H1 (cell line): ENCODE measurements around the gene SGPP2. TPM values are rescaled to one million over a fixed set of nuclear protein-coding genes. Genes with fewer than 3 reads are reported as not detected.

Experiments
- CTCF ChIA-PET: fragments of 300-600 bp; sonication (Branson Sonifier 250); formaldehyde crosslinking; loops from one replicate; lab custom pipeline; 2021; ENCODE audit not compliant: partially characterized antibody; lab: Charles Lee
- POLR2A ChIA-PET: fragments of 300-600 bp; sonication (Branson Sonifier 250); formaldehyde crosslinking; loops from one replicate; lab custom pipeline; 2021; ENCODE audit warnings: inconsistent platforms; ENCODE audit not compliant: partially characterized antibody; lab: Charles Lee
- DNase-seq, 2 experiments: peaks; one replicate each; pipeline versions ENCODE4 v3.0.0 to v3.0.0-alpha.2; 2010 to 2022; ENCODE audit warnings: low spot score in 2 of 2, low read depth in 1 of 2, mixed read lengths in 1 of 2
- FAIRE-seq: peaks from 2 replicates; lab custom pipeline; 2011; peaks lifted over from hg19 to GRCh38; lab: Jason Lieb, UNC
- H2AFZ ChIP-seq: 2 replicates; pipeline ENCODE4 v1.8.1; 2012; ENCODE audit warnings: low read length, inconsistent platforms
- H2AK5ac ChIP-seq: 2 replicates; pipeline ENCODE4 v1.6.1; 2013; ENCODE audit warnings: low read depth, low read length
- H2BK120ac ChIP-seq: replicated peaks from 2 replicates; pipeline ENCODE3; 2013; ENCODE audit warnings: low read depth, low read length, inconsistent platforms
- H2BK12ac ChIP-seq: 2 replicates; pipeline ENCODE4 v1.6.1; 2013; ENCODE audit warnings: low read depth, low read length
- H2BK15ac ChIP-seq: 2 replicates; pipeline ENCODE4 v1.6.1; 2013; ENCODE audit warnings: low read length
- H2BK20ac ChIP-seq: 2 replicates; pipeline ENCODE4 v1.6.1; 2013; ENCODE audit warnings: low read length
- H2BK5ac ChIP-seq: 2 replicates; pipeline ENCODE4 v1.6.1; 2013; ENCODE audit warnings: low read depth, low read length
- H3K14ac ChIP-seq: 2 replicates; pipeline ENCODE4 v1.6.1; 2013; ENCODE audit warnings: inconsistent platforms; ENCODE audit not compliant: insufficient read length
- H3K18ac ChIP-seq: 2 replicates; pipeline ENCODE4 v1.6.1; 2013; ENCODE audit warnings: low read length; ENCODE audit errors: extremely low read depth
- H3K23ac ChIP-seq: 2 replicates; pipeline ENCODE4 v1.6.1; 2013; ENCODE audit warnings: inconsistent platforms; ENCODE audit not compliant: insufficient read length
- H3K23me2 ChIP-seq: 2 replicates; pipeline ENCODE4 v1.6.1; 2013; ENCODE audit warnings: low read depth, low read length
- H3K27ac ChIP-seq: 2 replicates; pipeline ENCODE4 v1.6.1; 2011; ENCODE audit warnings: low read depth, low read length, inconsistent platforms
- H3K27me3 ChIP-seq, 4 experiments: replicated peaks in 1 of 4; 1 replicate in 1 of 4; 2 replicates in 3 of 4; pipeline versions ENCODE4 v1.6.1 to v1.8.1; 2011 to 2013; ENCODE audit warnings: low read length in 3 of 4, mild to moderate bottlenecking in 3 of 4, inconsistent platforms in 2 of 4, mixed read lengths in 2 of 4, moderate library complexity in 1 of 4; ENCODE audit not compliant: control insufficient read depth in 3 of 4, insufficient read depth in 3 of 4; ENCODE audit errors: extremely low read depth in 1 of 4
- H3K36me3 ChIP-seq, 4 experiments: 2 replicates each; pipeline versions ENCODE4 v1.6.1 to v1.8.1; 2011 to 2013; ENCODE audit warnings: mild to moderate bottlenecking in 4 of 4, low read length in 3 of 4, moderate library complexity in 2 of 4, control low read depth in 1 of 4, inconsistent platforms in 1 of 4; ENCODE audit not compliant: insufficient read depth in 4 of 4, control insufficient read depth in 2 of 4
- H3K4ac ChIP-seq: replicated peaks from 2 replicates; pipeline ENCODE3; 2013; ENCODE audit warnings: low read length, low read depth, mixed read lengths, inconsistent platforms; ENCODE audit not compliant: insufficient read length
- H3K4me1 ChIP-seq, 4 experiments: replicated peaks in 1 of 4; 1 replicate in 1 of 4; 2 replicates in 3 of 4; pipeline versions ENCODE4 v1.6.1 to v1.8.1; 2011 to 2013; ENCODE audit warnings: low read length in 3 of 4, inconsistent platforms in 2 of 4, mixed read lengths in 1 of 4; ENCODE audit not compliant: insufficient read depth in 4 of 4, control insufficient read depth in 3 of 4
- H3K4me2 ChIP-seq, 2 experiments: 2 replicates each; pipeline versions ENCODE4 v1.6.1 to v1.8.1; 2011 to 2013; ENCODE audit warnings: low read depth in 2 of 2, low read length in 2 of 2, control low read depth in 1 of 2, inconsistent platforms in 1 of 2, mild to moderate bottlenecking in 1 of 2; ENCODE audit not compliant: insufficient read depth in 1 of 2
- H3K4me3 ChIP-seq, 4 experiments: fragments of 200-600, 300-600 bp in 1 of 4; sonication (generic), shearing (Covaris generic), sonication (Bioruptor Twin) in 1 of 4; 2 replicates each; pipeline versions ENCODE4 v1.5.1 to v1.8.1; 2011 to 2016; ENCODE audit warnings: low read length in 4 of 4, low read depth in 3 of 4, control low read depth in 2 of 4, inconsistent platforms in 2 of 4, mild to moderate bottlenecking in 2 of 4, mixed read lengths in 1 of 4, moderate library complexity in 1 of 4; ENCODE audit not compliant: insufficient read depth in 2 of 4; ENCODE audit errors: extremely low read depth in 1 of 4
- H3K56ac ChIP-seq: replicated peaks from 2 replicates; pipeline ENCODE3; 2013; ENCODE audit warnings: low read depth, mild to moderate bottlenecking, mixed read lengths, low read length, inconsistent platforms; ENCODE audit not compliant: insufficient read length
- H3K79me1 ChIP-seq: 2 replicates; pipeline ENCODE4 v1.6.1; 2013; ENCODE audit warnings: low read depth, low read length, control low read depth
- H3K79me2 ChIP-seq, 2 experiments: 2 replicates each; pipeline versions ENCODE4 v1.6.1 to v1.8.1; 2012 to 2013; ENCODE audit warnings: low read length in 2 of 2, mild to moderate bottlenecking in 2 of 2, inconsistent platforms in 1 of 2; ENCODE audit not compliant: insufficient read depth in 2 of 2, control insufficient read depth in 1 of 2
- H3K9ac ChIP-seq, 4 experiments: replicated peaks in 1 of 4; 1 replicate in 1 of 4; 2 replicates in 3 of 4; pipeline versions ENCODE4 v1.6.1 to v1.8.1; 2011 to 2013; ENCODE audit warnings: low read depth in 3 of 4, low read length in 3 of 4, control low read depth in 2 of 4, mild to moderate bottlenecking in 2 of 4, moderate library complexity in 2 of 4, inconsistent platforms in 1 of 4; ENCODE audit errors: extremely low read depth in 1 of 4
- H3K9me3 ChIP-seq, 2 experiments: 2 replicates each; pipeline versions ENCODE4 v1.6.1 to v1.8.1; 2012 to 2013; ENCODE audit warnings: mild to moderate bottlenecking in 2 of 2, moderate library complexity in 2 of 2, control low read depth in 1 of 2, inconsistent platforms in 1 of 2, low read depth in 1 of 2, low read length in 1 of 2, mixed read lengths in 1 of 2; ENCODE audit not compliant: insufficient read depth in 2 of 2
- H4K20me1 ChIP-seq, 2 experiments: replicated peaks in 1 of 2; 2 replicates each; pipeline versions ENCODE3 to v1.8.1; 2011 to 2013; ENCODE audit warnings: inconsistent platforms in 2 of 2, low read length in 2 of 2, mild to moderate bottlenecking in 1 of 2; ENCODE audit not compliant: insufficient read depth in 2 of 2, control insufficient read depth in 1 of 2
- H4K5ac ChIP-seq: 2 replicates; pipeline ENCODE4 v1.6.1; 2013; ENCODE audit warnings: low read length, low read depth, mixed read lengths, inconsistent platforms; ENCODE audit not compliant: insufficient read length
- H4K8ac ChIP-seq: 2 replicates; pipeline ENCODE4 v1.8.0; 2013; ENCODE audit warnings: mild to moderate bottlenecking, moderate library complexity, low read length, inconsistent platforms; ENCODE audit not compliant: insufficient read depth; ENCODE audit errors: extremely low read depth
- H4K91ac ChIP-seq: replicated peaks from 2 replicates; pipeline ENCODE3; 2013; ENCODE audit warnings: low read length, mixed read lengths, inconsistent platforms; ENCODE audit not compliant: insufficient read length
- CBX8 ChIP-seq: fragments of 300-800, 300-1000 bp; sonication (generic); IDR thresholded peaks from 2 replicates; pipeline ENCODE4 v1.7.1; 2016; ENCODE audit warnings: low read depth, low read length, borderline replicate concordance
- KDM1A ChIP-seq: fragments of 200-600, 300-600 bp; sonication (generic); IDR thresholded peaks from 2 replicates; pipeline ENCODE4 v1.7.1; 2016; ENCODE audit warnings: mild to moderate bottlenecking, low read length, borderline replicate concordance
- KDM4A ChIP-seq: IDR thresholded peaks from one replicate; pipeline ENCODE4 v1.7.1; 2012; ENCODE audit warnings: low read depth, mild to moderate bottlenecking, moderate library complexity, low read length, inconsistent platforms; ENCODE audit not compliant: severe bottlenecking
- SAP30 ChIP-seq: fragments of 300-600 bp; sonication (generic); IDR thresholded peaks from 2 replicates; pipeline ENCODE4 v1.7.1; 2012; ENCODE audit warnings: low read length, moderate library complexity, mild to moderate bottlenecking, inconsistent platforms; ENCODE audit not compliant: insufficient read depth, insufficient replicate concordance
- TCF12 ChIP-seq: IDR thresholded peaks from 2 replicates; pipeline ENCODE4 v1.6.1; 2011; ENCODE audit warnings: low read depth, mild to moderate bottlenecking, low read length
- WGBS, 2 experiments: shearing (Covaris generic) in 1 of 2; methylation state at CpG; one replicate each; pipeline versions ENCODE4 v1.1.6 to v1.1.7; 2013 to 2015; ENCODE audit warnings: low lambda C conversion rate in 2 of 2, mixed read lengths in 2 of 2, inconsistent platforms in 1 of 2, low coverage in 1 of 2, missing lambda C conversion rate in 1 of 2; ENCODE audit not compliant: insufficient replicate concordance in 2 of 2, insufficient coverage in 1 of 2, insufficient read length in 1 of 2; ENCODE audit errors: extremely low coverage in 1 of 2, missing lambda C conversion rate in 1 of 2; 5-methylcytosine and 5-hydroxymethylcytosine counted together
- polyA plus RNA-seq, 7 experiments: library from polyadenylated mRNA; depleted of rRNA in 3 of 7; stranded (reverse) in 5 of 7; unstranded in 2 of 7; fragments of >200 nt in 5 of 7; fragments of 200-250 nt in 2 of 7; gene quantifications; 1 replicate in 5 of 7; 2 replicates in 1 of 7; 4 replicates in 1 of 7; pipeline versions ENCODE4 v1.2.1 to v1.2.3, GENCODE V29; 2011 to 2013; ENCODE audit warnings: missing spikeins in 2 of 7, mixed read lengths in 2 of 7
- total RNA-seq: library from RNA; stranded (reverse); fragmentation: NEBNext Ultra II Directional; extraction: Animal tissue kit (Norgen Biotek cat#: 25700); gene quantifications from 2 replicates; pipeline ENCODE4 v1.2.1, GENCODE V29; 2021

Gene SGPP2
- total and polyA plus RNA-seq, 2 of the 8 experiments (the other 6 are each of a cell fraction or from before 2014, with no cell fraction given), result 0.29 TPM; not detected in 1

- Histone ChIP-seq H2BK120ac (no peak overlapping the region), H4K8ac (no peak overlapping the region; the same call in 1 of the 2 replicates), H4K20me1 (no peaks in the 10 kb centered on the region), H3K23ac (no peak overlapping the region), H3K79me1 (no peaks in the 10 kb centered on the region), H3K56ac (no peak overlapping the region), H2AK5ac (no peak overlapping the region), H4K5ac (no peak overlapping the region), H2BK15ac (no peak overlapping the region), H3K4me3 (no peak overlapping the region), H3K14ac (no peak overlapping the region), H4K91ac (no peak overlapping the region), H3K27me3 (no peaks in the 10 kb centered on the region), H3K27ac (no peak overlapping the region), H3K9me3 (no peaks in the 10 kb centered on the region), H2BK20ac (no peak overlapping the region), H3K9ac (no peak overlapping the region), H3K18ac (no peak overlapping the region), H2BK12ac (no peak overlapping the region), H2BK5ac (no peak overlapping the region), H3K4me2 (no peak overlapping the region), H3K23me2 (no peaks in the 10 kb centered on the region), H3K4ac (no peak overlapping the region), H3K4me1 (peaks cover 0 to 2% (median 0%) of the 10 kb centered on the region in 4 experiments; a peak in 2 of 7 replicates), H2AFZ (no peak overlapping the region), H3K36me3 (no peaks in the 10 kb centered on the region), H3K79me2 (no peaks in the 10 kb centered on the region)
- FAIRE-seq (no peak), DNase-seq (no peak)
- POLR2A ChIA-PET, result no interaction called here
- CTCF ChIA-PET, result interaction anchor here (0.7 to 1.0 kb wide), 2 partner anchors 73 to 122 kb away, joined by 3 read pairs; no protein-coding TSS in a partner anchor
- WGBS, 2 experiments, result 91% methylated on average over 5 of the region's 5 CpGs; no CpG with 5 or more reads in 1 of the 2 experiments
- TF ChIP-seq TCF12, result no peak
- no peak for TF ChIP-seq SAP30
- TF ChIP-seq KDM4A, result no peak
- no peak for TF ChIP-seq CBX8
- TF ChIP-seq KDM1A, result no peak
Observed at GRCh38 chr2:222532315-222532714, 108.0 kb downstream of the SGPP2 start.
